ENCODE measurements around the gene MUC20.
"Not testable (repeated sequence)": the region's sequence is repeated elsewhere in the genome, so short reads cannot be mapped to it uniquely, and the experiment has no call there.

DNA sequence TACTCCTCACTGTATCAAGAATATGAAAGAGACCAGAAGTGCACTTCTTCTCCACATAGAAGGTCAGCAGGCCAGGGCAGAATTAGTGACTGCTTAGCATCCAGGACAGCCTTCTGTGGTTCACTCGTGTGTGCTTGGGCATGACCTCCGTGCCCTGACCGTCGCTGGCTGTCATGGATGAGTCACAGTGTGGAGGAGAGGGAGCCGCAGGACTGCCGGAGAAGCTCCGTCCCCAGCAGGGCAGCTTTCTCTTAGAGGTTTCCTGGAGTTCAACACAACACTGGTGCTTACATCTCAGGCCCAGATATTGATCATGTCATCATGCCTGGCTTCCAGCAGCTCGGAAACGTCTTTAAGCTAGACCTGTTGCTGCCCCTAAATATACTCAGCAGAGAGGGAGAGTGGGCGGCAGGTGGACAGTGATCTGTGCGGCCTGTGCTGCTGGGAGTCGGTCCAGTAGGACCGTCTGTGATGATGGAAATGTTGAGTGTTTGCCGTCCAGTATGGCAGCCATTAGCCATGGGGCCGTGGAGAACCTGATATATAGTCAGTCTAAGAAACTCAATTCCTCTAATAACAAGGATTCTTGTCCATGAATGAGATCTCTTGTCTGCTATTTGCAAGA lies 42.3 kb upstream of the MUC20 start:
- TF ChIP-seq, protein P1, sequence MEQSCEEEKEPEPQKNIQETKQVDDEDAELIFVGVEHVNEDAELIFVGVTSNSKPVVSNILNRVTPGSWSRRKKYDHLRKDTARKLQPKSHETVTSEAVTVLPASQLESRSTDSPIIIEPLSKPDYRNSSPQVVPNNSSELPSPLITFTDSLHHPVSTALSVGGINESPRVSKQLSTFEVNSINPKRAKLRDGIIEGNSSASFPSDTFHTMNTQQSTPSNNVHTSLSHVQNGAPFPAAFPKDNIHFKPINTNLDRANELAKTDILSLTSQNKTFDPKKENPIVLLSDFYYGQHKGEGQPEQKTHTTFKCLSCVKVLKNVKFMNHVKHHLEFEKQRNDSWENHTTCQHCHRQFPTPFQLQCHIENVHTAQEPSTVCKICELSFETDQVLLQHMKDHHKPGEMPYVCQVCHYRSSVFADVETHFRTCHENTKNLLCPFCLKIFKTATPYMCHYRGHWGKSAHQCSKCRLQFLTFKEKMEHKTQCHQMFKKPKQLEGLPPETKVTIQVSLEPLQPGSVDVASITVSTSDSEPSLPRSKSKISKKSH (CRISPR knock-in tag; IDR thresholded peaks at IDR 0.05; ENCODE audit: borderline replicate concordance), result not testable (repeated sequence)
- not testable (repeated sequence) for TF ChIP-seq ZNF207 (IDR thresholded peaks at IDR 0.05; ENCODE audit: borderline replicate concordance); SP1 (IDR thresholded peaks at IDR 0.05); SP1 (CRISPR knock-in tag; IDR thresholded peaks at IDR 0.05); MYNN (CRISPR knock-in tag; IDR thresholded peaks at IDR 0.05; ENCODE audit: low read depth); MTA3 (CRISPR knock-in tag; IDR thresholded peaks at IDR 0.05); KAT2B (IDR thresholded peaks at IDR 0.05; ENCODE audit: borderline replicate concordance, low read depth, low read length)

Data from HepG2 (cell line).